Measurements from ENCODE around the gene DNMT1. TPM values are rescaled to one million over a fixed set of nuclear protein-coding genes. Genes with fewer than 3 reads are reported as not detected.

DNMT1 gene
- total RNA-seq, 2 donors from 2014 or later: 163 to 189 TPM

GRCh38 chr19:10095622-10095947 is 99.2 kb downstream of the DNMT1 start:
- no peaks in the 10 kb centered on the region for H3K4me1 Mint-ChIP-seq
- TF ChIP-seq, protein P1, sequence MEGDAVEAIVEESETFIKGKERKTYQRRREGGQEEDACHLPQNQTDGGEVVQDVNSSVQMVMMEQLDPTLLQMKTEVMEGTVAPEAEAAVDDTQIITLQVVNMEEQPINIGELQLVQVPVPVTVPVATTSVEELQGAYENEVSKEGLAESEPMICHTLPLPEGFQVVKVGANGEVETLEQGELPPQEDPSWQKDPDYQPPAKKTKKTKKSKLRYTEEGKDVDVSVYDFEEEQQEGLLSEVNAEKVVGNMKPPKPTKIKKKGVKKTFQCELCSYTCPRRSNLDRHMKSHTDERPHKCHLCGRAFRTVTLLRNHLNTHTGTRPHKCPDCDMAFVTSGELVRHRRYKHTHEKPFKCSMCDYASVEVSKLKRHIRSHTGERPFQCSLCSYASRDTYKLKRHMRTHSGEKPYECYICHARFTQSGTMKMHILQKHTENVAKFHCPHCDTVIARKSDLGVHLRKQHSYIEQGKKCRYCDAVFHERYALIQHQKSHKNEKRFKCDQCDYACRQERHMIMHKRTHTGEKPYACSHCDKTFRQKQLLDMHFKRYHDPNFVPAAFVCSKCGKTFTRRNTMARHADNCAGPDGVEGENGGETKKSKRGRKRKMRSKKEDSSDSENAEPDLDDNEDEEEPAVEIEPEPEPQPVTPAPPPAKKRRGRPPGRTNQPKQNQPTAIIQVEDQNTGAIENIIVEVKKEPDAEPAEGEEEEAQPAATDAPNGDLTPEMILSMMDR (conservative IDR thresholded peaks at IDR 0.05): no peak
- H3K4me1 ChIP-seq (ENCODE audit: control insufficient read depth, insufficient read depth, low read length): no peaks in the 10 kb centered on the region
- H3K27me3 ChIP-seq (ENCODE audit: control insufficient read depth, insufficient read depth, low read length, poor library complexity, severe bottlenecking): peaks cover 21% of the 10 kb centered on the region
- peaks cover 56% of the 10 kb centered on the region for H3K27me3 Mint-ChIP-seq (ENCODE audit: insufficient read depth)
- no peak for DNase-seq
- no peak overlapping the region for H3K9ac ChIP-seq (ENCODE audit: extremely low read depth, low read length, poor library complexity, severe bottlenecking)
- no peaks in the 10 kb centered on the region for H3K36me3 Mint-ChIP-seq (ENCODE audit: low read depth)
- peaks cover 6% of the 10 kb centered on the region for H3K9me3 ChIP-seq (ENCODE audit: control insufficient read depth, low read length)
- H3K36me3 ChIP-seq (ENCODE audit: control insufficient read depth, insufficient read depth, low read length): no peaks in the 10 kb centered on the region
- H3K27ac ChIP-seq (ENCODE audit: low read depth, low read length): no peak overlapping the region
- H3K4me3 ChIP-seq (ENCODE audit: low read length): no peak overlapping the region
- H3K27ac Mint-ChIP-seq: no peak overlapping the region
- 62 to 66% methylated on average over 3 to 5 of the region's 7 CpGs for WGBS, 2 experiments (ENCODE audit: insufficient coverage in 1 of 2, insufficient read length in 1 of 2)
- no peaks in the 10 kb centered on the region for H3K9me3 Mint-ChIP-seq
- H3K4me3 Mint-ChIP-seq: no peak overlapping the region

GRCh38 chr19:10093295-10094186 is 101.2 kb downstream of the DNMT1 start:
- Histone ChIP-seq H3K9ac (ENCODE audit: extremely low read depth, low read length, poor library complexity, severe bottlenecking) (no peak overlapping the region), H3K27ac (ENCODE audit: low read depth, low read length) (no peak overlapping the region), H3K9me3 (ENCODE audit: control insufficient read depth, low read length) (peaks cover 6% of the 10 kb centered on the region), H3K4me3 (ENCODE audit: low read length) (no peak overlapping the region), H3K4me1 (ENCODE audit: control insufficient read depth, insufficient read depth, low read length) (no peaks in the 10 kb centered on the region), H3K36me3 (ENCODE audit: control insufficient read depth, insufficient read depth, low read length) (no peaks in the 10 kb centered on the region), H3K27me3 (ENCODE audit: control insufficient read depth, insufficient read depth, low read length, poor library complexity, severe bottlenecking) (peaks cover 21% of the 10 kb centered on the region)
- Mint-ChIP-seq H3K4me3 (no peak overlapping the region), H3K36me3 (ENCODE audit: low read depth) (peaks cover 2% of the 10 kb centered on the region), H3K27me3 (ENCODE audit: insufficient read depth) (peaks cover 45% of the 10 kb centered on the region), H3K27ac (no peak overlapping the region), H3K4me1 (no peaks in the 10 kb centered on the region), H3K9me3 (no peaks in the 10 kb centered on the region)
- WGBS, 2 experiments (ENCODE audit: insufficient coverage in 1 of 2, insufficient read length in 1 of 2): 85 to 89% methylated on average over 15 to 22 of the region's 22 CpGs
- TF ChIP-seq, protein P1 (conservative IDR thresholded peaks at IDR 0.05): no peak
- peak; percentile 73 for DNase-seq

GRCh38 chr19:10092648-10093294 is 102.0 kb downstream of the DNMT1 start:
- peaks cover 2% of the 10 kb centered on the region for H3K36me3 Mint-ChIP-seq (ENCODE audit: low read depth)
- no peak overlapping the region for H3K4me3 Mint-ChIP-seq
- H3K4me1 Mint-ChIP-seq: no peaks in the 10 kb centered on the region

More at GRCh38 chr19:10092648-10093294, 102.0 kb downstream of the DNMT1 start:
- H3K27ac ChIP-seq (ENCODE audit: low read depth, low read length): no peak overlapping the region
- Mint-ChIP-seq H3K27me3 (ENCODE audit: insufficient read depth) (peaks cover 37% of the 10 kb centered on the region), H3K27ac (no peak overlapping the region), H3K9me3 (no peaks in the 10 kb centered on the region)
- no peak overlapping the region for H3K4me3 ChIP-seq (ENCODE audit: low read length)
- peaks cover 6% of the 10 kb centered on the region for H3K9me3 ChIP-seq (ENCODE audit: control insufficient read depth, low read length)
- H3K36me3 ChIP-seq (ENCODE audit: control insufficient read depth, insufficient read depth, low read length): no peaks in the 10 kb centered on the region
- no peaks in the 10 kb centered on the region for H3K4me1 ChIP-seq (ENCODE audit: control insufficient read depth, insufficient read depth, low read length)
- no peak overlapping the region for H3K9ac ChIP-seq (ENCODE audit: extremely low read depth, low read length, poor library complexity, severe bottlenecking)
- peaks cover 21% of the 10 kb centered on the region for H3K27me3 ChIP-seq (ENCODE audit: control insufficient read depth, insufficient read depth, low read length, poor library complexity, severe bottlenecking)
- DNase-seq: no peak
- 94% methylated on average over 4 to 9 of the region's 9 CpGs for WGBS, 2 experiments (ENCODE audit: insufficient coverage in 1 of 2, insufficient read length in 1 of 2)
- TF ChIP-seq, protein P1 (conservative IDR thresholded peaks at IDR 0.05): no peak
